WI38 (cell line): ENCODE data around the gene RET.

ENCODE experiments used
- H3K4me3 ChIP-seq: 2 replicates; pipeline ENCODE4 v1.5.1; 2011; ENCODE audit warnings: low read depth, mild to moderate bottlenecking, control low read depth, low read length
- TF ChIP-seq, protein P1 (sequence below): IDR thresholded peaks from 2 replicates; pipeline ENCODE4 v1.5.1; 2012; ENCODE audit warnings: low read depth, mild to moderate bottlenecking, control low read depth, low read length

The RET gene

DNA sequence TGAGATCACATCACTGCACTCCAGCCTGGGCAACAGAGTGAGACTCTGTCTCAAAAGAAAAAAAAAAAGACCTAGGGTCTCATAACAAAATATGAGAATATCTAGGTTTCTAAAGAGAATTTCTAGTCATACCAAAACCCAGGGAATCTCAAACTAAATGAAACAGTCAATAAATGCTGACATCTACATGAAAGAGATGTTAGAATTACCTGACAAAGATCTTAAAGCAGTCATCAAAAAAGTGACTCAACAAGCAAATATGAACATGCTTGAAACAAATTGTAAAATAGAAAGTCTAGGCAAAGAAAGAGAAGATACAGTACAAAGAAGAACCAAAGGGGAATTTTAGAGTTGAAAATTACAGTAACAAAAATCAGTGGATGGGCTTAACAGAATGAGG, 26.9 kb upstream of the RET start:
- TF ChIP-seq, protein P1, sequence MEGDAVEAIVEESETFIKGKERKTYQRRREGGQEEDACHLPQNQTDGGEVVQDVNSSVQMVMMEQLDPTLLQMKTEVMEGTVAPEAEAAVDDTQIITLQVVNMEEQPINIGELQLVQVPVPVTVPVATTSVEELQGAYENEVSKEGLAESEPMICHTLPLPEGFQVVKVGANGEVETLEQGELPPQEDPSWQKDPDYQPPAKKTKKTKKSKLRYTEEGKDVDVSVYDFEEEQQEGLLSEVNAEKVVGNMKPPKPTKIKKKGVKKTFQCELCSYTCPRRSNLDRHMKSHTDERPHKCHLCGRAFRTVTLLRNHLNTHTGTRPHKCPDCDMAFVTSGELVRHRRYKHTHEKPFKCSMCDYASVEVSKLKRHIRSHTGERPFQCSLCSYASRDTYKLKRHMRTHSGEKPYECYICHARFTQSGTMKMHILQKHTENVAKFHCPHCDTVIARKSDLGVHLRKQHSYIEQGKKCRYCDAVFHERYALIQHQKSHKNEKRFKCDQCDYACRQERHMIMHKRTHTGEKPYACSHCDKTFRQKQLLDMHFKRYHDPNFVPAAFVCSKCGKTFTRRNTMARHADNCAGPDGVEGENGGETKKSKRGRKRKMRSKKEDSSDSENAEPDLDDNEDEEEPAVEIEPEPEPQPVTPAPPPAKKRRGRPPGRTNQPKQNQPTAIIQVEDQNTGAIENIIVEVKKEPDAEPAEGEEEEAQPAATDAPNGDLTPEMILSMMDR, result no peak
- no peak overlapping the region for H3K4me3 ChIP-seq

DNA sequence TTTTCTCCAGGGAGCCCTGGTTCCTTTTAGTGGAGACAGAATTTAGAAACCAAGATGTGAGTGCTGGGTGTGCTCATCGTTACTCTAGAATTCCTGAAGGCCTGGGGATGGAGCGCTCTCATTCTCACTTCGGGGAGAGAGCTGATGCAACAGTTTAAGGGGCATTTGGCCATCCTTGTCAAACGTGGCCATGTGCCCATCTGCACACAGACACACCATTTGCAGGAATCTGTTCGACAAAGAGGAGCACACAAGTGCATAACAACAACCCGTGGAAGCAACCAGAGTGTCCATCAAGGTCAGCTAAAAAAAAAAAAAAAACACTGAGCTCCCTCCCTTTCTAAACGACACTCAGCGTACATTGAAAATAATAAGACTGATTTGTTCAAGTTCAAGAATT, 23.0 kb upstream of the RET start:
- no peak overlapping the region for H3K4me3 ChIP-seq

DNA sequence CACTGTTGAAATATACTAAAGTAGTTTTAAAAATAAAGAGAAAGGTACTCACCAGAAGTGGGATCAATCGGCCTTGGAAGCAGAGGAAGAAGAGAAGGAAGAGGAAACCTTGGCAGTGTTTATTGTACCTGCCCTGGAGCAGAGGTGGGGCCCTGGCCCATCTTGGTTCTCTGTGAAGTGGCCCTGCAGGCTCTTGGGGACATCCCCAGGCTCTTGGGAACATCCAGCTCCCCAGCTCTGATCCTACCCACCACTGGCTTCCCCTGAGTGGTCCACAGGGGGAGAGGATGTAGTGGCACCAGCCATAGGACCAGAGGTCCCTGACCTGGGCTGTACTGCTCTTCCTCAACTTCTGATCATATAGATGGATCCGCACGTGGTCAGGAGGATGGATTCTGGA, 22.3 kb upstream of the RET start:
- TF ChIP-seq, protein P1, result no peak
- no peak overlapping the region for H3K4me3 ChIP-seq

More for the DNA sequence above, 23.0 kb upstream of the RET start:
- TF ChIP-seq, protein P1, result no peak

DNA sequence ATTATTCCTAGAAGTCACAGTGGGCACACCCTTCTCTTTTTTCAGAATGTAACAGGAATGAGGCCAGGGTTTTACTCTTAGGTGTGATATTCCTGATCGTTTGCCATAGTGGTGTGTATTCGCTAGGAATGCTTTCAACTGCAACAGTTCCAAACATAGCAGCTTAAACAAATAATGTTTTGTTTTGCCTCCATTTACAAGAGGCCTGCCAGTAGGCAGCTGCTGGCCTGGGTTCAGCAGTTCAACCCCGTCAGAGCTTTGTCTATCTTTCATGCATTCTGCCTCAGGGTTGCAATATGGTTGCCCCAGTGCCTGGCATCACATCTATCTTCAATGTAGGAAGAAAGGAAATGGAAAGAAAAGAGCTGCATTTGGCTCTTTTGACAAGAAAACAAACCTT, 21.7 kb upstream of the RET start:
- no peak overlapping the region for H3K4me3 ChIP-seq
- TF ChIP-seq, protein P1, result no peak

DNA sequence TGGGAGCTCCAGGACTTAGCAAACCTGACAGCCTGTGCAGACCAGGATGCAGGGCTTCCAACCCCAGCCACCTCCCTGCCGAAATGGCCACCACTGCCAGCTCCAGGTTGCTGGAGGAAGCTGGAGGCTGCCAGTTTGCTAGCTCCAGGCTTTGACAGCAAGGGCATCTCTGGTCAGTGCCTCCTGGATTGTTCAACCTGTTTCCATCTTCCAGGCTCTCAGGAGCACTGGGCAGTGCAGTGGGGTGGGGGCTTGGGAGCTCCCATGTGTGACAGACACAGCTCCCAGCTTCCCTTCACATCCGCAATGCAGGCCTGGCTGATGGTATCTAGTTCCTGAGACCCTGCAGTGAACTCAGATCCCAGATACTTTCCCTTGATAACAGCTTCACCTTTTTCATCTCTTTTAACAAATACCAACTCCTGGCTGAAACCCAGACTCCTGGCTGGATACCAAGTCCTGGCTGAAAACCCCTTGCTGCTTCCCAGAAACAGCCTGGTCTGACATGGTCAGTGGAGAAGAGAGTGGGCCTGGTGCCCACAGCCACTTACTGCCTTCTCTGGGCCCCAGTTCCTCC, 20.8 kb upstream of the RET start:
- TF ChIP-seq, protein P1, result no peak
- H3K4me3 ChIP-seq, result no peak overlapping the region

DNA sequence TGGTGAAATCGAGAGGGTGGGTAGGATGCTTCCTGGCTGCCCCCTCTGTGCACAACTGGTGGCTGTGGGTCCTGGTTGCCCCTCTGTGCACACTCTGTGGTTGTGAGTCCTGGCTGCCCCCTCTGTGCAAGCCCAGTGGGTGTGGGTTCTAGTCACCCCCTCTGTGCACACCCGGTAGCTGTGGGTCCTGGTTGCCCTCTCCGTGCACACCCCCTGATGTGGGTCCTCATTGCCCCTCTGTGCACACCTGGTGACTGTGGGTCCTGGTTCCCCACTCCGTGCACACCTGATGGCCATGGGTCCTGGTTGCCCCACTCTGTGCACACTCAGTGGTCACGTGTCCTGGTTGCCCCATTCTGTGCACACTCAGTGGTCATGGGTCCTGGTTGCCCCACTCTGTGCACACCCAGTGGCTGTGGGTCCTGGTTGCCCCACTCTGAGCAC, 20.3 kb upstream of the RET start:
- TF ChIP-seq, protein P1, result no peak

DNA sequence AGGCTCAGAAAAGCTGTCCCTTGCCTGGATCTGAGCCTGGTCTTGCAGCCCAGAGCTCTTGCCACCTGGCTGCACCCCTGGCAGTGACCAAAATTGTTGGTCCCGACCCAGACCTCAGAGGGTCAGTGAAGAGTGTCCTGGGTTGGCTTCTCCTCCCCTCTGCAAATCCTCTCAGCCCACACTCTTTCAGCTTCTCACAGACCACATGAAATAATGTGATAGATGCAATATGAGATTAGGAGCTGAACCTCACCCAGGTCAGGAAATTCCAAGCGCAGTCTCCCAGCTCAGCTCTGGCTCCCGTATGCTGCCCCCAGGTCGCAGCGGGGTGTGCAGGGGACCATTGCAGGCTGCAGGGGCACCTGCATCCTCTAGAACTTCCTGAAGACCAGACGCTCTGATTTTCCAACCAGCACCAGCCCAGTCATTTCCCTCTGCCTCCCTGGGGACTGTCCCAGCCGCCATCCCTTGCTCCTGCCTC, 19.6 kb upstream of the RET start:
- H3K4me3 ChIP-seq, result no peak overlapping the region
- TF ChIP-seq, protein P1, result no peak

More for the DNA sequence above, 20.3 kb upstream of the RET start:
- H3K4me3 ChIP-seq, result no peak overlapping the region
